ENCODE data around the gene HSPA14.

The HSPA14 gene

GRCh38 chr10:14837757-14838581 lies at the start of gene HSPA14, which contains the start of the genes CDNF and MSANTD7:
Gene HSPA14 (plus strand): TSS chr10:14838306. CDS start chr10:14838403, 97 bp downstream.
Gene CDNF (minus strand): TSS chr10:14838037. CDS start chr10:14837946, 91 bp downstream.
Gene MSANTD7 (plus strand): TSS chr10:14838306. CDS start chr10:14842285, 3,979 bp downstream.
- H3K4me2 ChIP-seq (ENCODE audit: low read depth, low read length, poor library complexity, severe bottlenecking) = peak within 1 kb of the TSS; percentile 83
- H3F3A ChIP-seq (ENCODE audit: insufficient read depth) = no peaks in the 10 kb centered on the region
- H3K27me3 ChIP-seq (ENCODE audit: low read length) = no peaks in the 10 kb centered on the region
- no peaks in the 10 kb centered on the region for H3K9me2 ChIP-seq (replicated peaks; ENCODE audit: insufficient read depth, low read length)
- H3K9ac ChIP-seq (ENCODE audit: low read length) = peak within 1 kb of the TSS; percentile 95
- no peak for TF ChIP-seq CTCF (IDR thresholded peaks at IDR 0.05; ENCODE audit: insufficient read depth, low read length, poor library complexity, severe bottlenecking)
- TF ChIP-seq EZH2phosphoT487 (conservative IDR thresholded peaks at IDR 0.05; ENCODE audit: low read length) = no peak
- peaks cover 2% of the 10 kb centered on the region; the same call in 1 of the 2 replicates for H4K20me1 ChIP-seq (ENCODE audit: low read depth, low read length)
- peak within 1 kb of the TSS; percentile 91 for H2AFZ ChIP-seq (ENCODE audit: low read depth, low read length, severe bottlenecking)
- H3K36me3 ChIP-seq (ENCODE audit: low read length) = peaks cover 22% of the 10 kb centered on the region
- H3K4me3 ChIP-seq (ENCODE audit: insufficient read depth, low read length, poor library complexity, severe bottlenecking) = peak within 1 kb of the TSS; percentile 80
- H3K27ac ChIP-seq (ENCODE audit: low read depth, low read length) = peak within 1 kb of the TSS; percentile 51
- no peaks in the 10 kb centered on the region for H3K9me3 ChIP-seq (ENCODE audit: insufficient read depth, low read length)
- peaks cover 33% of the 10 kb centered on the region for H3K79me2 ChIP-seq (ENCODE audit: insufficient read depth, low read length)

- Histone ChIP-seq H3F3A (ENCODE audit: insufficient read depth) (no peaks in the 10 kb centered on the region), H3K4me2 (ENCODE audit: low read depth, low read length, poor library complexity, severe bottlenecking) (no peak overlapping the region), H3K4me3 (ENCODE audit: insufficient read depth, low read length, poor library complexity, severe bottlenecking) (no peak overlapping the region), H3K27me3 (ENCODE audit: low read length) (no peaks in the 10 kb centered on the region), H3K79me2 (ENCODE audit: insufficient read depth, low read length) (no peaks in the 10 kb centered on the region), H3K36me3 (ENCODE audit: low read length) (no peaks in the 10 kb centered on the region), H3K9me2 (replicated peaks; ENCODE audit: insufficient read depth, low read length) (no peaks in the 10 kb centered on the region), H4K20me1 (ENCODE audit: low read depth, low read length) (no peaks in the 10 kb centered on the region), H3K27ac (ENCODE audit: low read depth, low read length) (no peak overlapping the region), H2AFZ (ENCODE audit: low read depth, low read length, severe bottlenecking) (no peak overlapping the region), H3K9ac (ENCODE audit: low read length) (no peak overlapping the region), H3K9me3 (ENCODE audit: insufficient read depth, low read length) (no peaks in the 10 kb centered on the region)
- TF ChIP-seq CTCF (IDR thresholded peaks at IDR 0.05; ENCODE audit: insufficient read depth, low read length, poor library complexity, severe bottlenecking) (no peak), EZH2phosphoT487 (conservative IDR thresholded peaks at IDR 0.05; ENCODE audit: low read length) (no peak)
Measured at GRCh38 chr10:14798636-14799035, 39.5 kb upstream of the HSPA14 start.

- Histone ChIP-seq H3K79me2 (ENCODE audit: insufficient read depth, low read length) (no peaks in the 10 kb centered on the region), H4K20me1 (ENCODE audit: low read depth, low read length) (no peaks in the 10 kb centered on the region), H3K9me3 (ENCODE audit: insufficient read depth, low read length) (no peaks in the 10 kb centered on the region), H3K36me3 (ENCODE audit: low read length) (no peaks in the 10 kb centered on the region), H3K9ac (ENCODE audit: low read length) (no peak overlapping the region), H3K4me3 (ENCODE audit: insufficient read depth, low read length, poor library complexity, severe bottlenecking) (no peak overlapping the region), H3K27ac (ENCODE audit: low read depth, low read length) (no peak overlapping the region), H3F3A (ENCODE audit: insufficient read depth) (no peaks in the 10 kb centered on the region), H3K9me2 (replicated peaks; ENCODE audit: insufficient read depth, low read length) (no peaks in the 10 kb centered on the region), H3K27me3 (ENCODE audit: low read length) (no peaks in the 10 kb centered on the region), H2AFZ (ENCODE audit: low read depth, low read length, severe bottlenecking) (no peak overlapping the region), H3K4me2 (ENCODE audit: low read depth, low read length, poor library complexity, severe bottlenecking) (no peak overlapping the region)
- TF ChIP-seq EZH2phosphoT487 (conservative IDR thresholded peaks at IDR 0.05; ENCODE audit: low read length) (no peak), CTCF (IDR thresholded peaks at IDR 0.05; ENCODE audit: insufficient read depth, low read length, poor library complexity, severe bottlenecking) (no peak)
Measured at GRCh38 chr10:14800397-14800796, 37.7 kb upstream of the HSPA14 start.

All from SU-DHL-6 (cell line).